ENCODE measurements around the gene SLC37A1.

SLC37A1 gene

GRCh38 chr21:42541174-42541573 lies 27.5 kb downstream of the SLC37A1 start:
- TF ChIP-seq, protein P1, sequence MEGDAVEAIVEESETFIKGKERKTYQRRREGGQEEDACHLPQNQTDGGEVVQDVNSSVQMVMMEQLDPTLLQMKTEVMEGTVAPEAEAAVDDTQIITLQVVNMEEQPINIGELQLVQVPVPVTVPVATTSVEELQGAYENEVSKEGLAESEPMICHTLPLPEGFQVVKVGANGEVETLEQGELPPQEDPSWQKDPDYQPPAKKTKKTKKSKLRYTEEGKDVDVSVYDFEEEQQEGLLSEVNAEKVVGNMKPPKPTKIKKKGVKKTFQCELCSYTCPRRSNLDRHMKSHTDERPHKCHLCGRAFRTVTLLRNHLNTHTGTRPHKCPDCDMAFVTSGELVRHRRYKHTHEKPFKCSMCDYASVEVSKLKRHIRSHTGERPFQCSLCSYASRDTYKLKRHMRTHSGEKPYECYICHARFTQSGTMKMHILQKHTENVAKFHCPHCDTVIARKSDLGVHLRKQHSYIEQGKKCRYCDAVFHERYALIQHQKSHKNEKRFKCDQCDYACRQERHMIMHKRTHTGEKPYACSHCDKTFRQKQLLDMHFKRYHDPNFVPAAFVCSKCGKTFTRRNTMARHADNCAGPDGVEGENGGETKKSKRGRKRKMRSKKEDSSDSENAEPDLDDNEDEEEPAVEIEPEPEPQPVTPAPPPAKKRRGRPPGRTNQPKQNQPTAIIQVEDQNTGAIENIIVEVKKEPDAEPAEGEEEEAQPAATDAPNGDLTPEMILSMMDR (IDR thresholded peaks at IDR 0.05; ENCODE audit: insufficient read depth, low read depth, low read length, missing control alignments), result no peak
- H3K4me3 ChIP-seq (ENCODE audit: low read depth, low read length), result no peak overlapping the region
- no peak for DNase-seq (ENCODE audit: low read depth)

DNA sequence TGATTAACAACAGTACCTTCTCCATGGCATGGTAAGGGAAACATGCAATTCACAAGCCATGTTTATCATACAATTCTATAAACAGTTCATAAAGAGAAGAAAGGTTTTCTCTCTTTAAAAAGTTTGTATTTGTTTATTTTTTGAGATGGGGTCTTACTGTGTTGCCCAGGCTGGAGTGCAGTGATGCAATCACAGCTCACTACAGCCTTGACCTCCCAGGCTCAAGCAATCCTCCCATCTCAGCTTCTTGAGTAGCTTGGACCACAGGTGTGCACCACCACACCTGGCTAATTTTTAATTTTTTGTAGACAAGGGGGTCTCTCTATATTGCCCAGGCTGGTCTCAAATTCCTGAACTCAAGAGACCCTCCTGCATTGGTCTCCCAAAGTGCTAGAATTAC lies 28.0 kb downstream of the SLC37A1 start:
- no peak for DNase-seq (ENCODE audit: low read depth)
- no peak overlapping the region for H3K4me3 ChIP-seq (ENCODE audit: low read depth, low read length)
- TF ChIP-seq, protein P1 (IDR thresholded peaks at IDR 0.05; ENCODE audit: insufficient read depth, low read depth, low read length, missing control alignments), result no peak

DNA sequence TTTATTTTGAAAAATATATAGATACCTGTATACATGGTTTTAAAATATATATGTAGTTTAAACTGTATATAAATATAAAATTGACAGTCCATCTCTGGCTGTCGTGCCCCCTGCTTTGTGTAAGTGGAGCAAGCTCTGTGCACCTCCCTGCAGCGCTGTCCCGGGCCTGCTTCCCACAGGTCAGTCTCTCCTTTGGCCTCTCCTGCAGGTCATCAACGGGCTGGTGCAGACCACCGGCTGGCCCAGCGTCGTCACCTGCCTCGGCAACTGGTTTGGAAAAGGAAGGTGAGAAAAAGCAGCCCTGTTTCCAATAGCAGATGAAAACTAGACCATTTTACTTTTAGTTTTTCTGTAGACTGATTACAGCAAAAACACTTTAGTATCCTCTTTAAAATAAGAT lies 28.5 kb downstream of the SLC37A1 start:
- TF ChIP-seq, protein P1 (IDR thresholded peaks at IDR 0.05; ENCODE audit: insufficient read depth, low read depth, low read length, missing control alignments), result no peak
- no peak for DNase-seq (ENCODE audit: low read depth)
- H3K4me3 ChIP-seq (ENCODE audit: low read depth, low read length), result no peak overlapping the region

DNA sequence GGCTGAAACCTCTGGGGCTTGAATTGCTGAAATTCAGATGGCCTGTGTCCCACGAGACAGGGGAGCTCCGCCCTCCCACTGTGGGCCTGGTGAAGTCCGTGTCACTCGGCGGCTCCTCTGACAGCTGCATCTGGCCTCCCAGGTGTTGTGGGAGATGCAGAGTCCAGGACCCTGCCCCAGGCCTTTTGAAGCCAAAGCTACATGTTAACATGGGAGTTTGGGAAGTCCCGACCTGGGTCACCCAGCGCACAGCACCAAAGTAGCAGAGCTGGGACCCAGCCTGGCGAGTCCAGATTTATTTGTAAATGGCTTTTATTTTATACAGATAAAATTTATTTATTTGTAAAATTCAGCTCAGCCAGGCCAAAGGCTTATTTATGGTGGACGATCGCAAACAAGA lies 28.9 kb downstream of the SLC37A1 start:
- TF ChIP-seq, protein P1 (IDR thresholded peaks at IDR 0.05; ENCODE audit: insufficient read depth, low read depth, low read length, missing control alignments), result no peak
- no peak for DNase-seq (ENCODE audit: low read depth)
- H3K4me3 ChIP-seq (ENCODE audit: low read depth, low read length), result no peak overlapping the region

DNA sequence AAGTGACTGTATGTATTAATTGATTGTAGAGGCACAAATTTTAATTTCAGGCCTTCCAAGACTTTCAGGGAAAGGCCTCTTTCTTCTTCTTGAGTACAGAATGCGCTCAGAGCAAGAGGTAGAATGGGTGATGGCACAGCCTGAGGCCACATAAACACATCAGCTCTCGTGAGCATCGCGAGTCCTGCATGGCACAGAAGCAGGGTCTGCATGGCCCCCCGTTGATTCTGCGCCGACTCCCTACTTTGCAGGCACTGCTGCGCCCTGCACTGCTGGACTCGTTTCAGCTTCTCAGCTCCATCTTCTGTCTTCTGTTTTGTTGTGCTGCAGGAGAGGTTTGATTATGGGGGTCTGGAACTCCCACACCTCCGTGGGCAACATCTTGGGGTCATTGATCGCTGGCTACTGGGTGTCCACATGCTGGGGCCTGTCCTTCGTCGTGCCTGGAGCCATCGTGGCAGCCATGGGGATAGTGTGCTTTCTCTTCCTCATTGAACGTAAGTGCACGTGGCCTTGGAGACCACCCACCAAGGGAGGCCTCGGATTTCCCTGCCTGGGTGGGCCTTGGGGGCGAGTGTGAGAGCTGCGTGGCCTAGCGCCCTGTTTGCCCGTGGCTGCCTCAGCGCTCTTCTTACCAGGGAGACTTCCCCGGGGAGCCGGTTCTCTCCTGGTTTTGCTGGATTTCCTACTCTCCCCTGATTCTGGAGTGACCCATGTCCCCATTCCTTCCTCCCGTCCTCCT lies 29.6 kb downstream of the SLC37A1 start:
- TF ChIP-seq, protein P1 (IDR thresholded peaks at IDR 0.05; ENCODE audit: insufficient read depth, low read depth, low read length, missing control alignments), result no peak
- no peak overlapping the region for H3K4me3 ChIP-seq (ENCODE audit: low read depth, low read length)
- DNase-seq (ENCODE audit: low read depth), result no peak

DNA sequence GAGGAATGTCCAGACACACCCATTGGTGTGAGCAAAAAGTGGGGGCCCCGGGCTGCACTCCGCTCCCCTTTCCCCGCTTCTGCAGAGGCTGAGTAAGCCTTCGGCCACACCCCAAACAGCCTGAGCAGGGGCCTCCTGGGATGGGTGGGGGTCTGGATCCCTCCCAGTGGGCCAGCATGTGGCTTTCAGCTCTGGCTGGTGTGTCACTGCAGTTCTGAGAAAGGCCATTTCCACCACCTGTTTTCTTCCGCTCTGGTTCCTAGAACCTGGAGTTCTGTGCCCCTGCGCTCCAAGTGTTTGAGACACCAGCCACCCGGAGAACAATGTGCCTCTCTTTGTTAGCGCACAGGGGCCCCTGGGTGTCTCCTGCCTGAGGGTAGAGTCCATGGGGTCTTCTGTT lies 30.9 kb downstream of the SLC37A1 start:
- no peak for DNase-seq (ENCODE audit: low read depth)
- no peak overlapping the region for H3K4me3 ChIP-seq (ENCODE audit: low read depth, low read length)
- TF ChIP-seq, protein P1 (IDR thresholded peaks at IDR 0.05; ENCODE audit: insufficient read depth, low read depth, low read length, missing control alignments), result no peak

DNA sequence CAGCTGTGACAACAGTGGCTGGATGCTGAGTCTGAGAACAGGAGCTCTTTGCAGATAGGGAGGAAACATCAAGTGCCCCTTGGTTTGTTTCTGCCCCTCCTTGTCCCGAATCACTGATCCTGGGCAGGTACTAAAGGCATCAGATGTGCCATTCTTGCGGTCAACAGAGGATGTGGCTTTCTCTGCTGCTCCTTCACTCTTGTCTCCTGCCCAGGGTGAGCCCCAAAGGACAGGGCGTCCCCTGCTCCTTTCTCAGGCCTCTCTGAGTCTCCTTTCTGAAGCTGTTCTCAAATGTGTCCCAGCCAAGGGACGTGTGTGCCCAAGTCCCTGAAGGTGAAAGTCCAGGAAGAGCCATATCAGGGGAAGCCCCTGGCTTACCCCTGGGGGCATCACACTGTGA lies 31.7 kb downstream of the SLC37A1 start:
- TF ChIP-seq, protein P1 (IDR thresholded peaks at IDR 0.05; ENCODE audit: insufficient read depth, low read depth, low read length, missing control alignments), result no peak
- peak; percentile 37 for DNase-seq (ENCODE audit: low read depth)
- H3K4me3 ChIP-seq (ENCODE audit: low read depth, low read length), result no peak overlapping the region

All from GM12865 (cell line).